Left lung (tissue), 10 donors: Measurements from ENCODE around the gene GMDS. TPM values are rescaled to one million over a fixed set of nuclear protein-coding genes. Genes with fewer than 3 reads are reported as not detected.

Experiments used
- ATAC-seq: fragments of 200-7000 bp; cut with Tn5 transposase; one replicate; pipeline ENCODE4 v1.9.1; 2020; ENCODE audit warnings: moderate library complexity
- DNase-seq, 4 donors: peaks; one replicate each; pipeline ENCODE4 v3.0.0-alpha.2; 2013 to 2020
- H3K27ac ChIP-seq, 2 donors: fragments of 200-600 bp; sonication (generic) in 1 of 2; one replicate each; pipeline versions ENCODE4 v1.5.0 to v1.8.0; 2020 to 2021
- H3K27me3 ChIP-seq, 2 donors: fragments of 200-600 bp; sonication (generic) in 1 of 2; one replicate each; pipeline versions ENCODE4 v1.5.0 to v1.8.0; 2020 to 2021
- H3K36me3 ChIP-seq, 2 donors: fragments of 200-600 bp; sonication (generic) in 1 of 2; one replicate each; pipeline versions ENCODE4 v1.5.0 to v1.8.0; 2020 to 2021
- H3K4me1 ChIP-seq, 2 donors: fragments of 200-600 bp; one replicate each; pipeline ENCODE4 v1.8.0; 2021
- H3K4me3 ChIP-seq, 2 donors: fragments of 200-600 bp; sonication (generic) in 1 of 2; one replicate each; pipeline versions ENCODE4 v1.5.0 to v1.8.0; 2020 to 2021; ENCODE audit warnings: mild to moderate bottlenecking in 1 of 2
- H3K9me3 ChIP-seq, 2 donors: fragments of 200-600 bp; sonication (generic) in 1 of 2; one replicate each; pipeline versions ENCODE4 v1.5.0 to v1.8.0; 2020 to 2021
- intact Hi-C, 2 donors: fragments of 100-400 bp; cut with DNase I; formaldehyde crosslinking; loops; one replicate each; pipeline versions ENCODE4 v1.11.2 to v1.14.2; 2022
- polyA plus RNA-seq, 6 donors: library from polyadenylated mRNA; unstranded; fragments of 120-200 nt; gene quantifications; one replicate each; pipeline ENCODE4 v1.2.1, GENCODE V29; 2013; ENCODE audit not compliant: insufficient read length in 6 of 6
- total RNA-seq, 2 donors: library from RNA; stranded (reverse); fragmentation: NEBNext Ultra II Directional; extraction: Animal tissue kit (Norgen Biotek cat#: 25700); gene quantifications; one replicate each; pipeline ENCODE4 v1.2.1, GENCODE V29; 2021
- TF ChIP-seq, protein P1 (sequence below), 2 donors: fragments of 200-600 bp; sonication (generic) in 1 of 2; IDR thresholded peaks; one replicate each; pipeline versions ENCODE4 v1.5.0 to v1.8.0; 2021; ENCODE audit warnings: antibody characterized with exemption in 2 of 2
- donor health status: DM: no; HTN: yes; CAD: no.
- donor health status: DM: no; HTN: no; CAD: no.

The GMDS gene
- total and polyA plus RNA-seq, 8 donors: 16.5 to 25.4 (median 21.2) TPM

GRCh38 chr6:1658212-1659005 lies 587.0 kb downstream of the GMDS start:
- intact Hi-C loops: no loop called here
- no peak for DNase-seq

GRCh38 chr6:1657771-1658165 lies 587.6 kb downstream of the GMDS start:
- H3K4me1 ChIP-seq: no peaks in the 10 kb centered on the region
- no peaks in the 10 kb centered on the region for H3K36me3 ChIP-seq
- no peaks in the 10 kb centered on the region for H3K9me3 ChIP-seq
- ATAC-seq (no peak), DNase-seq (no peak)
- H3K4me3 ChIP-seq: no peak overlapping the region
- no peak overlapping the region for H3K27ac ChIP-seq
- H3K27me3 ChIP-seq: no peaks in the 10 kb centered on the region
- intact Hi-C loops: no loop called here
- TF ChIP-seq, protein P1, sequence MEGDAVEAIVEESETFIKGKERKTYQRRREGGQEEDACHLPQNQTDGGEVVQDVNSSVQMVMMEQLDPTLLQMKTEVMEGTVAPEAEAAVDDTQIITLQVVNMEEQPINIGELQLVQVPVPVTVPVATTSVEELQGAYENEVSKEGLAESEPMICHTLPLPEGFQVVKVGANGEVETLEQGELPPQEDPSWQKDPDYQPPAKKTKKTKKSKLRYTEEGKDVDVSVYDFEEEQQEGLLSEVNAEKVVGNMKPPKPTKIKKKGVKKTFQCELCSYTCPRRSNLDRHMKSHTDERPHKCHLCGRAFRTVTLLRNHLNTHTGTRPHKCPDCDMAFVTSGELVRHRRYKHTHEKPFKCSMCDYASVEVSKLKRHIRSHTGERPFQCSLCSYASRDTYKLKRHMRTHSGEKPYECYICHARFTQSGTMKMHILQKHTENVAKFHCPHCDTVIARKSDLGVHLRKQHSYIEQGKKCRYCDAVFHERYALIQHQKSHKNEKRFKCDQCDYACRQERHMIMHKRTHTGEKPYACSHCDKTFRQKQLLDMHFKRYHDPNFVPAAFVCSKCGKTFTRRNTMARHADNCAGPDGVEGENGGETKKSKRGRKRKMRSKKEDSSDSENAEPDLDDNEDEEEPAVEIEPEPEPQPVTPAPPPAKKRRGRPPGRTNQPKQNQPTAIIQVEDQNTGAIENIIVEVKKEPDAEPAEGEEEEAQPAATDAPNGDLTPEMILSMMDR (IDR thresholded peaks at IDR 0.05): no peak

More at GRCh38 chr6:1658212-1659005, 587.0 kb downstream of the GMDS start:
- TF ChIP-seq, protein P1 (IDR thresholded peaks at IDR 0.05): no peak
- H3K27ac ChIP-seq: no peak overlapping the region
- no peaks in the 10 kb centered on the region for H3K27me3 ChIP-seq
- no peak for ATAC-seq
- no peaks in the 10 kb centered on the region for H3K36me3 ChIP-seq
- no peaks in the 10 kb centered on the region for H3K9me3 ChIP-seq
- no peak overlapping the region for H3K4me3 ChIP-seq
- H3K4me1 ChIP-seq: no peaks in the 10 kb centered on the region

DNA sequence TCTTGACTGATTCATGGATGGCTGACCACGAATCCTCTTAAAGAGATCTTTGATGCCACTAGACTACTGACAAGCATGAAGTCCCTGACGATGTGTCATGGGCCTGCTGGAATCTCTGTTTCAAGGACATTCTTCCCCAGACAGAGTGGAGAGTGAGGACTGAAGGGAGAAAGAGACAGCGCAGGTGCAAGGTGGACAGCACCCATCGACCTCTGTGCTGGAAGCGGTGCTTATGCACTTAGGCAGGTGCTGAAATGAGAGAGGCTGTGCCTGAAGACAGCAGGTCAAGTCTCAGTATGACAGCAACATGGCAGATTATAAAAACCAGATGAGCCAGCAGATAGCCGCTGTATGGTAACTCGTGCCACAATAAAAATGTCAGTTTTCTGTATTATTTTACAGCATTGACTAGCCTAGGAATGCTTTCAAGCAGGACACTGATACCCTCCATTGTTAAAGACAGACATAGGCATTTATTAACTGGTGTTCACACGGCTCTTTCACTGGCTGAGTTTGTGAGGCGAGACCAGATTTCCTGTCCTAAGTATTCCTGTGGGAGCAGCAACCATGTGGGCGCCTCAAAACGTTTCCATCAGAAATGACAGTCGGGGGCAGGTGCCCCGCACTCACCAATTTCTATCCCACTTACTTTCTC lies 588.2 kb downstream of the GMDS start:
- Histone ChIP-seq H3K36me3 (no peaks in the 10 kb centered on the region), H3K4me3 (no peak overlapping the region), H3K27ac (no peak overlapping the region), H3K27me3 (no peaks in the 10 kb centered on the region), H3K9me3 (no peaks in the 10 kb centered on the region), H3K4me1 (no peaks in the 10 kb centered on the region)
- DNase-seq: no peak
- TF ChIP-seq, protein P1 (IDR thresholded peaks at IDR 0.05): no peak
- no peak for ATAC-seq
- intact Hi-C loops: no loop called here

- Histone ChIP-seq H3K36me3 (no peaks in the 10 kb centered on the region), H3K4me3 (no peak overlapping the region), H3K27ac (no peak overlapping the region), H3K9me3 (no peaks in the 10 kb centered on the region), H3K4me1 (no peaks in the 10 kb centered on the region), H3K27me3 (no peaks in the 10 kb centered on the region)
- TF ChIP-seq, protein P1 (IDR thresholded peaks at IDR 0.05): no peak
- intact Hi-C loops: no loop called here
- no peak for ATAC-seq
- no peak for DNase-seq
These were observed 591.4 kb downstream of the GMDS start for GRCh38 chr6:1654054-1654453.

DNA sequence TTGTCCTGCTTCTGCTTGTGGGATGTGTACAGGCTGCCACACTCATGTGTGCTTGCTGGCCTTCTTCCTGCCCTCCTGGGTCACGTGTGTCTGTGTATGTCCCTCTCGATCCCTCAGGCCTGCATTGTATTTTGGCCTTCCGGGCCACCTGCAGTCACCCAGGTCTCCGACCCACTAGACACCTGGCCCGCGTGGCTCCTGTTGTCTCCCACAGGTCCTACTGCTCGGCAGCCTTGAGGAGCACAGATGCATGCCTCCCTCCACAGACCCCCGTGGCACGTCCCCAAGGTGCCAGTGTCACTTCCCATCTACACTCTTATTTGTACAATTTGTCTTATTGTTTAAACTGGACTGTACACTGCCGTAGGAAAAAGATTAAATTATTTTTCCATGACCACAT lies 592.6 kb downstream of the GMDS start:
- no peaks in the 10 kb centered on the region for H3K36me3 ChIP-seq
- H3K4me3 ChIP-seq: no peak overlapping the region
- no peaks in the 10 kb centered on the region for H3K9me3 ChIP-seq
- intact Hi-C loops: no loop called here
- ATAC-seq (no peak), DNase-seq (no peak)
- no peak overlapping the region for H3K27ac ChIP-seq
- H3K27me3 ChIP-seq: no peaks in the 10 kb centered on the region
- TF ChIP-seq, protein P1 (IDR thresholded peaks at IDR 0.05): no peak
- no peaks in the 10 kb centered on the region for H3K4me1 ChIP-seq
